ENCODE results near the gene HSF4.

Gene HSF4

GRCh38 chr16:67165121-67166078 lies 855 bp downstream of the HSF4 start:
- no peaks in the 10 kb centered on the region for H3K27me3 ChIP-seq (ENCODE audit: control insufficient read depth, insufficient read depth, low read length)
- no peaks in the 10 kb centered on the region for H3K79me2 ChIP-seq
- H3K27ac ChIP-seq = peak overlapping the region; percentile 52
- TF ChIP-seq CTCF (IDR thresholded peaks at IDR 0.05) = no peak
- H3K36me3 ChIP-seq (ENCODE audit: control insufficient read depth, insufficient read depth, low read length) = no peaks in the 10 kb centered on the region
- peak overlapping the region; percentile 75 for H3K4me3 ChIP-seq (ENCODE audit: low read depth, low read length)
- no peaks in the 10 kb centered on the region for H3K9me3 ChIP-seq (ENCODE audit: control insufficient read depth, low read length)
- peak overlapping the region; percentile 81 for H3K4me2 ChIP-seq (ENCODE audit: low read length)
- H3K4me1 ChIP-seq = peaks cover 20% of the 10 kb centered on the region
- no peak overlapping the region for H3K9ac ChIP-seq
- peak overlapping the region; percentile 73 for H2AFZ ChIP-seq

- Histone ChIP-seq H3K4me2 (ENCODE audit: low read length) (no peak overlapping the region), H3K27me3 (ENCODE audit: control insufficient read depth, insufficient read depth, low read length) (no peaks in the 10 kb centered on the region), H3K4me1 (peaks cover 24% of the 10 kb centered on the region), H3K4me3 (ENCODE audit: low read depth, low read length) (no peak overlapping the region), H3K9me3 (ENCODE audit: control insufficient read depth, low read length) (no peaks in the 10 kb centered on the region), H3K36me3 (ENCODE audit: control insufficient read depth, insufficient read depth, low read length) (no peaks in the 10 kb centered on the region), H3K9ac (no peak overlapping the region), H2AFZ (no peak overlapping the region), H3K27ac (no peak overlapping the region), H3K79me2 (no peaks in the 10 kb centered on the region)
- TF ChIP-seq CTCF (IDR thresholded peaks at IDR 0.05) = no peak
Measured at GRCh38 chr16:67166110-67166547, 1.6 kb downstream of the HSF4 start.

GRCh38 chr16:67166598-67167168 lies 2.1 kb downstream of the HSF4 start:
- no peaks in the 10 kb centered on the region for H3K36me3 ChIP-seq (ENCODE audit: control insufficient read depth, insufficient read depth, low read length)
- H3K4me3 ChIP-seq (ENCODE audit: low read depth, low read length) = no peak overlapping the region
- peaks cover 22% of the 10 kb centered on the region for H3K4me1 ChIP-seq
- H2AFZ ChIP-seq = no peak overlapping the region
- H3K9ac ChIP-seq = no peak overlapping the region
- no peaks in the 10 kb centered on the region for H3K79me2 ChIP-seq
- H3K9me3 ChIP-seq (ENCODE audit: control insufficient read depth, low read length) = no peaks in the 10 kb centered on the region
- no peak overlapping the region for H3K27ac ChIP-seq
- no peaks in the 10 kb centered on the region for H3K27me3 ChIP-seq (ENCODE audit: control insufficient read depth, insufficient read depth, low read length)
- no peak overlapping the region for H3K4me2 ChIP-seq (ENCODE audit: low read length)
- TF ChIP-seq CTCF (IDR thresholded peaks at IDR 0.05) = no peak

- Histone ChIP-seq H3K4me2 (ENCODE audit: low read length) (no peak overlapping the region), H3K27ac (no peak overlapping the region)
Measured at GRCh38 chr16:67167588-67167987, 3.0 kb downstream of the HSF4 start.

More at GRCh38 chr16:67167588-67167987, 3.0 kb downstream of the HSF4 start:
- no peaks in the 10 kb centered on the region for H3K27me3 ChIP-seq (ENCODE audit: control insufficient read depth, insufficient read depth, low read length)
- no peaks in the 10 kb centered on the region for H3K79me2 ChIP-seq
- no peak overlapping the region for H3K9ac ChIP-seq
- no peaks in the 10 kb centered on the region for H3K9me3 ChIP-seq (ENCODE audit: control insufficient read depth, low read length)
- H3K4me3 ChIP-seq (ENCODE audit: low read depth, low read length) = no peak overlapping the region
- peaks cover 22% of the 10 kb centered on the region for H3K4me1 ChIP-seq
- H2AFZ ChIP-seq = no peak overlapping the region
- no peaks in the 10 kb centered on the region for H3K36me3 ChIP-seq (ENCODE audit: control insufficient read depth, insufficient read depth, low read length)
- TF ChIP-seq CTCF (IDR thresholded peaks at IDR 0.05) = no peak

Data from parathyroid adenoma (tissue), 2 donors.